Upper lobe of left lung (tissue), 4 donors: ENCODE results near the gene SCN4B.

Experiments
- CTCF ChIP-seq, 6 experiments: fragments of 450-650 bp in 4 of 6; fragments of 200-600 bp in 2 of 6; sonication (generic) in 2 of 6; IDR thresholded peaks; one replicate each; pipeline ENCODE4 v1.5.1; 2016 to 2019; ENCODE audit warnings: antibody characterized with exemption in 6 of 6
- EP300 ChIP-seq, 4 donors: sonication (generic); formaldehyde crosslinking; IDR thresholded peaks; one replicate each; pipeline ENCODE4 v1.5.1; 2017; ENCODE audit warnings: antibody characterized with exemption in 4 of 4, control low read depth in 2 of 4
- POLR2A ChIP-seq, 4 donors: fragments of 450-650 bp; IDR thresholded peaks; one replicate each; pipeline ENCODE4 v1.5.1; 2016 to 2017; ENCODE audit warnings: antibody characterized with exemption in 4 of 4, mild to moderate bottlenecking in 2 of 4
- POLR2AphosphoS5 ChIP-seq, 2 donors: sonication (generic); formaldehyde crosslinking; IDR thresholded peaks; one replicate each; pipeline ENCODE4 v1.5.1; 2017; ENCODE audit warnings: antibody characterized with exemption in 2 of 2

- TF ChIP-seq CTCF (IDR thresholded peaks at IDR 0.05): no peak
- no peak for TF ChIP-seq POLR2A (IDR thresholded peaks at IDR 0.05)
- no peak for TF ChIP-seq POLR2AphosphoS5 (IDR thresholded peaks at IDR 0.05)
- no peak for TF ChIP-seq EP300 (IDR thresholded peaks at IDR 0.05)
Measured at GRCh38 chr11:118111019-118111743, 41.4 kb downstream of the SCN4B start.
